ENCODE results near the gene CCDC187.

- TF ChIP-seq CTCF (IDR thresholded peaks at IDR 0.05) = no peak
- no peak for TF ChIP-seq POLR2A (IDR thresholded peaks at IDR 0.05)
- TF ChIP-seq POLR2AphosphoS5 (IDR thresholded peaks at IDR 0.05) = no peak
- TF ChIP-seq EP300 (IDR thresholded peaks at IDR 0.05) = no peak
Observed at GRCh38 chr9:136304981-136305380, 1.1 kb upstream of the CCDC187 start.
